Measurements from ENCODE around the gene MERTK.

DNA sequence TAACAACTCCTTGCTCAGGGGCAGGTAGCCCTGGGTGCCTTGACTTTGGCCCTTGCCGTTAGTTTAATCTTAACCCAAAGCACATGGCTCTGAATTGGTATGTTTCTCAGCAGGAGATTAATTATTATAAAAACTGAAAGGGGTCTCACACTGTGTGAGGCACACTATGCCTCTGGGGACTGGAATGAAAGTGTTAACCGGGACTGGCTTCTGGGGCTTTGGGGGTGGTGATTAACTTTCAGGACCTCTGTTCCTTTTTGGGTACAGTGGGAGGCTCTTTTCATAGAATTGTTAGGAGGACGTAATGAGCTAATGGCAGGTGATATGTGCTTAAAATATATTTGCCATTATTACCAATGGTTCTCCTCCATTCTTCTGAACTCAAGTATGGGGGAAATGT is 5.1 kb downstream of the MERTK start:
- TF ChIP-seq, protein P1, sequence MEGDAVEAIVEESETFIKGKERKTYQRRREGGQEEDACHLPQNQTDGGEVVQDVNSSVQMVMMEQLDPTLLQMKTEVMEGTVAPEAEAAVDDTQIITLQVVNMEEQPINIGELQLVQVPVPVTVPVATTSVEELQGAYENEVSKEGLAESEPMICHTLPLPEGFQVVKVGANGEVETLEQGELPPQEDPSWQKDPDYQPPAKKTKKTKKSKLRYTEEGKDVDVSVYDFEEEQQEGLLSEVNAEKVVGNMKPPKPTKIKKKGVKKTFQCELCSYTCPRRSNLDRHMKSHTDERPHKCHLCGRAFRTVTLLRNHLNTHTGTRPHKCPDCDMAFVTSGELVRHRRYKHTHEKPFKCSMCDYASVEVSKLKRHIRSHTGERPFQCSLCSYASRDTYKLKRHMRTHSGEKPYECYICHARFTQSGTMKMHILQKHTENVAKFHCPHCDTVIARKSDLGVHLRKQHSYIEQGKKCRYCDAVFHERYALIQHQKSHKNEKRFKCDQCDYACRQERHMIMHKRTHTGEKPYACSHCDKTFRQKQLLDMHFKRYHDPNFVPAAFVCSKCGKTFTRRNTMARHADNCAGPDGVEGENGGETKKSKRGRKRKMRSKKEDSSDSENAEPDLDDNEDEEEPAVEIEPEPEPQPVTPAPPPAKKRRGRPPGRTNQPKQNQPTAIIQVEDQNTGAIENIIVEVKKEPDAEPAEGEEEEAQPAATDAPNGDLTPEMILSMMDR (IDR thresholded peaks at IDR 0.05), result no peak
- TF ChIP-seq POLR2A (IDR thresholded peaks at IDR 0.05), result no peak
